HUES64 (cell line): Measurements from ENCODE around the gene SSTR3.
A peak's percentile ranks its signal among the peaks of the same experiment; 100 is the strongest.
"Not testable (repeated sequence)": the region's sequence is repeated elsewhere in the genome, so short reads cannot be mapped to it uniquely, and the experiment has no call there.

Experiments
- H3K27ac ChIP-seq: 2 replicates; pipeline ENCODE4 v1.7.0; 2013; ENCODE audit warnings: low read depth, low read length, inconsistent platforms
- H3K27me3 ChIP-seq: 2 replicates; pipeline ENCODE4 v1.6.1; 2013; ENCODE audit warnings: mild to moderate bottlenecking, low read length; ENCODE audit not compliant: insufficient read depth
- H3K36me3 ChIP-seq: 2 replicates; pipeline ENCODE4 v1.6.1; 2013; ENCODE audit warnings: mild to moderate bottlenecking, low read length; ENCODE audit not compliant: insufficient read depth
- H3K4me1 ChIP-seq: 2 replicates; pipeline ENCODE4 v1.6.1; 2013; ENCODE audit warnings: mild to moderate bottlenecking, low read length, moderate library complexity; ENCODE audit not compliant: insufficient read depth
- H3K4me3 ChIP-seq: 2 replicates; pipeline ENCODE4 v1.5.1; 2013; ENCODE audit warnings: mild to moderate bottlenecking, low read length, moderate library complexity
- H3K9ac ChIP-seq: 2 replicates; pipeline ENCODE4 v1.6.1; 2013; ENCODE audit warnings: mild to moderate bottlenecking, low read depth, low read length
- H3K9me3 ChIP-seq: 2 replicates; pipeline ENCODE4 v1.6.1; 2013; ENCODE audit warnings: low read depth, low read length; ENCODE audit not compliant: insufficient read depth
- WGBS: fragments of 150-250, 120-280 bp; methylation state at CpG from one replicate; pipeline ENCODE4 v1.1.7; 2013; ENCODE audit warnings: missing lambda C conversion rate; 5-methylcytosine and 5-hydroxymethylcytosine counted together

SSTR3 gene

GRCh38 chr22:37253126-37253660 lies 40.9 kb upstream of the SSTR3 start:
- no peaks in the 10 kb centered on the region for H3K4me1 ChIP-seq
- H3K9me3 ChIP-seq = no peaks in the 10 kb centered on the region
- no peaks in the 10 kb centered on the region for H3K27me3 ChIP-seq
- H3K4me3 ChIP-seq = no peak overlapping the region
- H3K27ac ChIP-seq = no peak overlapping the region
- 57% methylated on average over 7 of the region's 7 CpGs for WGBS
- H3K9ac ChIP-seq = no peak overlapping the region
- no peaks in the 10 kb centered on the region for H3K36me3 ChIP-seq

- H3K9ac ChIP-seq, H3K9me3 ChIP-seq, H3K27me3 ChIP-seq, H3K4me3 ChIP-seq, H3K27ac ChIP-seq, H3K4me1 ChIP-seq, H3K36me3 ChIP-seq: not testable (repeated sequence)
- 91% methylated on average over 8 of the region's 8 CpGs for WGBS
Measured at GRCh38 chr22:37251836-37252235, 39.6 kb upstream of the SSTR3 start.

GRCh38 chr22:37249986-37250385 lies 37.7 kb upstream of the SSTR3 start:
- no peak overlapping the region for H3K9ac ChIP-seq
- H3K9me3 ChIP-seq = no peaks in the 10 kb centered on the region
- no peaks in the 10 kb centered on the region for H3K4me1 ChIP-seq
- no peak overlapping the region for H3K27ac ChIP-seq
- WGBS = 86% methylated on average over 12 of the region's 12 CpGs
- H3K4me3 ChIP-seq = no peak overlapping the region
- H3K36me3 ChIP-seq = no peaks in the 10 kb centered on the region
- H3K27me3 ChIP-seq = no peaks in the 10 kb centered on the region

GRCh38 chr22:37248251-37248650 lies 36.0 kb upstream of the SSTR3 start:
- Histone ChIP-seq H3K36me3 (no peaks in the 10 kb centered on the region), H3K27ac (no peak overlapping the region), H3K27me3 (no peaks in the 10 kb centered on the region), H3K9me3 (no peaks in the 10 kb centered on the region), H3K9ac (no peak overlapping the region), H3K4me3 (no peak overlapping the region), H3K4me1 (no peaks in the 10 kb centered on the region)
- WGBS = 84% methylated on average over 6 of the region's 6 CpGs

GRCh38 chr22:37245740-37246139 lies 33.5 kb upstream of the SSTR3 start:
- H3K4me3 ChIP-seq = no peak overlapping the region
- H3K27ac ChIP-seq = no peak overlapping the region
- H3K36me3 ChIP-seq = no peaks in the 10 kb centered on the region
- H3K9ac ChIP-seq = no peak overlapping the region
- H3K9me3 ChIP-seq = no peaks in the 10 kb centered on the region
- no peaks in the 10 kb centered on the region for H3K4me1 ChIP-seq
- no peaks in the 10 kb centered on the region for H3K27me3 ChIP-seq
- 88% methylated on average over 4 of the region's 6 CpGs for WGBS

GRCh38 chr22:37244922-37245722 lies 32.8 kb upstream of the SSTR3 start:
- Histone ChIP-seq H3K9ac (no peak overlapping the region), H3K4me1 (no peaks in the 10 kb centered on the region), H3K27ac (no peak overlapping the region), H3K4me3 (no peak overlapping the region), H3K36me3 (no peaks in the 10 kb centered on the region), H3K27me3 (no peaks in the 10 kb centered on the region), H3K9me3 (no peaks in the 10 kb centered on the region)
- 78% methylated on average over 22 of the region's 22 CpGs for WGBS

GRCh38 chr22:37244114-37244921 lies 32.0 kb upstream of the SSTR3 start, which contains the start of gene RAC2:
Gene RAC2 (minus strand): TSS chr22:37244269. CDS start chr22:37244148, 121 bp downstream.
- Histone ChIP-seq H3K9me3 (no peaks in the 10 kb centered on the region), H3K9ac (no peak within 1 kb of the TSS), H3K27ac (no peak within 1 kb of the TSS), H3K27me3 (no peaks in the 10 kb centered on the region), H3K4me3 (peak within 1 kb of the TSS; percentile 26), H3K4me1 (no peaks in the 10 kb centered on the region), H3K36me3 (no peaks in the 10 kb centered on the region)
- 47% methylated on average over 23 of the region's 23 CpGs for WGBS

GRCh38 chr22:37243402-37244113 lies 31.3 kb upstream of the SSTR3 start:
- Histone ChIP-seq H3K27me3 (no peaks in the 10 kb centered on the region), H3K4me1 (no peaks in the 10 kb centered on the region), H3K36me3 (no peaks in the 10 kb centered on the region), H3K9ac (no peak overlapping the region), H3K9me3 (no peaks in the 10 kb centered on the region), H3K27ac (no peak overlapping the region), H3K4me3 (peak overlapping the region; percentile 26)
- 82% methylated on average over 11 of the region's 12 CpGs for WGBS

GRCh38 chr22:37242395-37242918 lies 30.2 kb upstream of the SSTR3 start:
- Histone ChIP-seq H3K9ac (no peak overlapping the region), H3K27ac (no peak overlapping the region), H3K9me3 (no peaks in the 10 kb centered on the region), H3K36me3 (no peaks in the 10 kb centered on the region), H3K27me3 (no peaks in the 10 kb centered on the region), H3K4me1 (no peaks in the 10 kb centered on the region), H3K4me3 (no peak overlapping the region)
- 66% methylated on average over 16 of the region's 16 CpGs for WGBS

- Histone ChIP-seq H3K27ac (no peak overlapping the region), H3K36me3 (no peaks in the 10 kb centered on the region)
- WGBS = 83% methylated on average over 17 of the region's 19 CpGs
Measured at GRCh38 chr22:37241351-37242142, 29.3 kb upstream of the SSTR3 start.

More at GRCh38 chr22:37241351-37242142, 29.3 kb upstream of the SSTR3 start:
- Histone ChIP-seq H3K9me3 (no peaks in the 10 kb centered on the region), H3K27me3 (no peaks in the 10 kb centered on the region), H3K4me3 (no peak overlapping the region), H3K9ac (no peak overlapping the region), H3K4me1 (no peaks in the 10 kb centered on the region)
